ENCODE measurements around the gene OPTC.

OPTC gene

GRCh38 chr1:203555511-203556046, 61.6 kb downstream of the OPTC start:
- Histone ChIP-seq H3K4me3 (peak overlapping the region; percentile 35), H3K27ac (peak overlapping the region; percentile 81 to 92)

GRCh38 chr1:203556047-203556851, 62.3 kb downstream of the OPTC start:
- peak; percentile 87 for DNase-seq (ENCODE audit: low spot score)
- H3K27ac ChIP-seq = peak overlapping the region; percentile 81 to 92
- H3K4me3 ChIP-seq = peak overlapping the region; percentile 35
- no peak for TF ChIP-seq CTCF (IDR thresholded peaks at IDR 0.05)

More at GRCh38 chr1:203555511-203556046, 61.6 kb downstream of the OPTC start:
- DNase-seq (ENCODE audit: low spot score) = no peak
- TF ChIP-seq CTCF (IDR thresholded peaks at IDR 0.05) = no peak

DNA sequence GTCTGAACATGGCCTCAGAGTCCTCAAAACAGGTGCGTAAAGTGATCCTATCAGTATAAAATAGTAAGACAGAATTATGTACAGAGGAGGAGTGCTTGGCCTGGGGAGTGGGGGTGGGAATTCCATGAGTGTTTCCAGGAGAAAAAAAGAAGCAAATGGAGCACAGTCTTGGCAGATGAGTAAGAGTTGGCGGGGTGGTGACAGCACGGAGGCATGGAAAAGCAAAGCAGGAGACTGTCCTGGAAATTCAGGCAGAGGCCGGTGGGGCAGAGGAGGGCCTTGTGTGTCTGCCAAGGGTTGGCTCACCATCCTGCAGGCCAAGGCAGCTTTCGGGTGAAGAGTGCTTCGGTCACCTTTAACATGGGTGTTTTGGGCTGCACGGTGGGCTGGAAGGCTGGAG, 63.4 kb downstream of the OPTC start:
- peak; percentile 89 for DNase-seq (ENCODE audit: low spot score)
- TF ChIP-seq CTCF (IDR thresholded peaks at IDR 0.05) = no peak
- no peak overlapping the region for H3K4me3 ChIP-seq
- peak overlapping the region; percentile 81 to 92 for H3K27ac ChIP-seq

DNA sequence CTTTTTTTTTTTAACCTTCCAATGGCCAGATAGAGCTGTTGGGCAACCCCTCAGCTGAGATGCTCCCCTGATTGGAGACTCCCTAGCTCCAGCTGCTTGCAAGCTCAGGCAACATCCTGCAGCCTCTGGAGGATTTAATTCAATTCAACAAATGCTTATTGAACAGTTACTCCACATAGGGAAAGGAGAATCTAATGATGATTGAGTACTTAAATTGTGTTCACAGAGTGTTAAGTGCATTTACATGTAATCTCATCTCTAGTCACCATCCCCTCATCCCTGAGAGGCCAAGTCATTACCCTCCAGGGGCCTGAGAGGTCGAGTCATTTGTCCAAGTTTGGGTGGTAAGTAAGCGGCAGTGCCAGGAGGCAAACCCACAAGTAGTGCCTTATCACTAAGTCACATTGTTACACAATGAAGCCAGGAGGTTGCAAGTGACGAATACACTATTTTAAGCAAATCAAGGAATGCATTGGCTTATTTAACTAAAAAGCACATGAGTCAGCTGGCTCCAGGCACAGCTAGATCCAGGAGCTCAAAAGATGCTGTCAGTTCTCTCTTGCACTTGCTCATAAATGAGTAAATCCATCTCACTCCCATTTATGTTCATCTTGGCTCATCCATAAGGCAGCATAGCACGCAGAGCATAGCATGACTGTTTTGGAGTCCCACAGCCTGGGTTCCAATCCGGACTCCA, 64.3 kb downstream of the OPTC start:
- no peak for TF ChIP-seq CTCF (IDR thresholded peaks at IDR 0.05)
- peak; percentile 91 for DNase-seq (ENCODE audit: low spot score)
- Histone ChIP-seq H3K27ac (peak overlapping the region; percentile 81 to 92), H3K4me3 (peak overlapping the region; percentile 17)

All from coronary artery (tissue), 2 donors.